Stimulated activated naive B cell treated with anti-CD40 and anti-IgM and Interleukin-4, amounts not matched to agents 10 μg/mL and 1 μg/mL and 100 μg/mL, for 72 hours (primary cell): Measurements from ENCODE around the gene SPRYD3.

Experiments
- ATAC-seq, 2 donors: fragments of 150-1000 bp; cut with Tn5 transposase; replicated peaks; 2 replicates each; pipeline ENCODE4 v1.10.0; 2021; ENCODE audit warnings: moderate library complexity in 1 of 2
- DNase-seq: peaks from one replicate; pipeline ENCODE4 v3.0.0; 2021
- H3K27ac Mint-ChIP-seq: one replicate; pipeline ENCODE4 v1.8.0; 2022; ENCODE audit warnings: mild to moderate bottlenecking, mixed read lengths
- H3K27me3 Mint-ChIP-seq, 2 donors: one replicate each; pipeline ENCODE4 v1.8.0; 2022; ENCODE audit warnings: mixed read lengths in 2 of 2
- H3K36me3 Mint-ChIP-seq, 2 donors: one replicate each; pipeline ENCODE4 v1.8.0; 2022; ENCODE audit warnings: mixed read lengths in 2 of 2, mild to moderate bottlenecking in 1 of 2
- H3K4me1 Mint-ChIP-seq, 2 donors: one replicate each; pipeline ENCODE4 v1.8.0; 2022; ENCODE audit warnings: mixed read lengths in 2 of 2, mild to moderate bottlenecking in 1 of 2
- H3K4me3 Mint-ChIP-seq, 2 donors: one replicate each; pipeline ENCODE4 v1.8.0; 2022; ENCODE audit warnings: mild to moderate bottlenecking in 2 of 2, mixed read lengths in 2 of 2, moderate library complexity in 1 of 2
- H3K9me3 Mint-ChIP-seq, 2 donors: one replicate each; pipeline ENCODE4 v1.8.0; 2022; ENCODE audit warnings: mixed read lengths in 2 of 2, mild to moderate bottlenecking in 1 of 2

The SPRYD3 gene

GRCh38 chr12:53107122-53107521 lies 27.9 kb upstream of the SPRYD3 start:
- H3K4me1 Mint-ChIP-seq: peaks cover 12 to 26% of the 10 kb centered on the region in 2 donors
- H3K9me3 Mint-ChIP-seq: no peaks in the 10 kb centered on the region
- no peak for ATAC-seq
- no peak overlapping the region for H3K27ac Mint-ChIP-seq
- no peaks in the 10 kb centered on the region for H3K27me3 Mint-ChIP-seq
- no peak overlapping the region for H3K4me3 Mint-ChIP-seq
- no peaks in the 10 kb centered on the region for H3K36me3 Mint-ChIP-seq
- no peak for DNase-seq

GRCh38 chr12:53105712-53106439 lies 26.7 kb upstream of the SPRYD3 start:
- no peak overlapping the region for H3K27ac Mint-ChIP-seq
- ATAC-seq: no peak
- no peak for DNase-seq
- no peaks in the 10 kb centered on the region for H3K9me3 Mint-ChIP-seq
- peaks cover 12 to 26% of the 10 kb centered on the region in 2 donors for H3K4me1 Mint-ChIP-seq
- H3K36me3 Mint-ChIP-seq: no peaks in the 10 kb centered on the region
- H3K4me3 Mint-ChIP-seq: no peak overlapping the region
- no peaks in the 10 kb centered on the region for H3K27me3 Mint-ChIP-seq

GRCh38 chr12:53105256-53105655 lies 26.1 kb upstream of the SPRYD3 start:
- no peaks in the 10 kb centered on the region for H3K9me3 Mint-ChIP-seq
- DNase-seq: no peak
- H3K27me3 Mint-ChIP-seq: no peaks in the 10 kb centered on the region
- H3K4me3 Mint-ChIP-seq: no peak overlapping the region
- H3K27ac Mint-ChIP-seq: no peak overlapping the region
- no peaks in the 10 kb centered on the region for H3K36me3 Mint-ChIP-seq
- ATAC-seq: no peak
- peaks cover 12 to 26% of the 10 kb centered on the region in 2 donors for H3K4me1 Mint-ChIP-seq

- Mint-ChIP-seq H3K27ac (no peak overlapping the region), H3K4me1 (peaks cover 17 to 32% of the 10 kb centered on the region in 2 donors)
These were observed 24.7 kb upstream of the SPRYD3 start for GRCh38 chr12:53103860-53104305.

GRCh38 chr12:53102883-53103807 lies 24.0 kb upstream of the SPRYD3 start, which contains the start of gene SOAT2:
TSS of gene SOAT2 (plus strand) at chr12:53103486. CDS start at chr12:53103578, 92 bp downstream.
- no peak within 1 kb of the TSS for H3K4me3 Mint-ChIP-seq
- no peaks in the 10 kb centered on the region for H3K9me3 Mint-ChIP-seq
- H3K36me3 Mint-ChIP-seq: no peaks in the 10 kb centered on the region
- peaks cover 25 to 40% of the 10 kb centered on the region in 2 donors for H3K4me1 Mint-ChIP-seq
- DNase-seq (peak; percentile 29), ATAC-seq (peak; percentile 80 to 82)
- H3K27ac Mint-ChIP-seq: no peak within 1 kb of the TSS
- peaks cover 5 to 7% of the 10 kb centered on the region in 2 donors for H3K27me3 Mint-ChIP-seq

More at GRCh38 chr12:53103860-53104305, 24.7 kb upstream of the SPRYD3 start:
- ATAC-seq: peak; percentile 19 to 35
- Mint-ChIP-seq H3K9me3 (no peaks in the 10 kb centered on the region), H3K27me3 (no peaks in the 10 kb centered on the region), H3K36me3 (no peaks in the 10 kb centered on the region), H3K4me3 (no peak overlapping the region)
- DNase-seq: no peak

GRCh38 chr12:53101931-53102781 lies 23.0 kb upstream of the SPRYD3 start:
- DNase-seq: no peak
- ATAC-seq: no peak
- Mint-ChIP-seq H3K4me3 (no peak overlapping the region), H3K4me1 (peaks cover 30 to 50% of the 10 kb centered on the region in 2 donors), H3K36me3 (no peaks in the 10 kb centered on the region), H3K27ac (no peak overlapping the region), H3K9me3 (no peaks in the 10 kb centered on the region), H3K27me3 (peaks cover 8 to 17% of the 10 kb centered on the region in 2 donors)

- Mint-ChIP-seq H3K9me3 (no peaks in the 10 kb centered on the region), H3K4me1 (peaks cover 33 to 54% of the 10 kb centered on the region in 2 donors), H3K27me3 (peaks cover 17 to 26% of the 10 kb centered on the region in 2 donors), H3K36me3 (no peaks in the 10 kb centered on the region), H3K4me3 (no peak overlapping the region), H3K27ac (no peak overlapping the region)
- ATAC-seq (no peak), DNase-seq (no peak)
These were observed 22.1 kb upstream of the SPRYD3 start for GRCh38 chr12:53101266-53101665.

GRCh38 chr12:53100466-53101151 lies 21.4 kb upstream of the SPRYD3 start:
- H3K4me1 Mint-ChIP-seq: peaks cover 33 to 54% of the 10 kb centered on the region in 2 donors
- ATAC-seq: no peak
- H3K4me3 Mint-ChIP-seq: no peak overlapping the region
- H3K9me3 Mint-ChIP-seq: no peaks in the 10 kb centered on the region
- no peak overlapping the region for H3K27ac Mint-ChIP-seq
- peaks cover 21 to 30% of the 10 kb centered on the region in 2 donors for H3K27me3 Mint-ChIP-seq
- H3K36me3 Mint-ChIP-seq: no peaks in the 10 kb centered on the region
- DNase-seq: no peak

GRCh38 chr12:53099071-53099882 lies 20.1 kb upstream of the SPRYD3 start:
- Mint-ChIP-seq H3K36me3 (no peaks in the 10 kb centered on the region), H3K4me1 (peaks cover 33 to 51% of the 10 kb centered on the region in 2 donors), H3K4me3 (peak overlapping the region in 1 of 2 donors; percentile 0), H3K9me3 (no peaks in the 10 kb centered on the region), H3K27ac (peak overlapping the region; percentile 25), H3K27me3 (peaks cover 26 to 30% of the 10 kb centered on the region in 2 donors)
- peak; percentile 38 to 45 for ATAC-seq
- DNase-seq: peak; percentile 70

- Mint-ChIP-seq H3K27me3 (peaks cover 30 to 31% of the 10 kb centered on the region in 2 donors), H3K4me1 (peaks cover 30 to 50% of the 10 kb centered on the region in 2 donors), H3K4me3 (peak overlapping the region; percentile 82 to 87), H3K9me3 (no peaks in the 10 kb centered on the region), H3K27ac (no peak overlapping the region), H3K36me3 (no peaks in the 10 kb centered on the region)
- no peak for DNase-seq
- no peak for ATAC-seq
These were observed 19.3 kb upstream of the SPRYD3 start for GRCh38 chr12:53098354-53098981.

GRCh38 chr12:53097564-53098353 lies 18.6 kb upstream of the SPRYD3 start, which contains the start of gene IGFBP6:
TSS of gene IGFBP6 (plus strand) at chr12:53097667. CDS start at chr12:53097718, 51 bp downstream.
- H3K9me3 Mint-ChIP-seq: no peaks in the 10 kb centered on the region
- peak within 1 kb of the TSS; percentile 67 for H3K27ac Mint-ChIP-seq
- peak within 1 kb of the TSS; percentile 82 to 87 for H3K4me3 Mint-ChIP-seq
- ATAC-seq (peak; percentile 73 to 78), DNase-seq (peak; percentile 43)
- no peaks in the 10 kb centered on the region for H3K36me3 Mint-ChIP-seq
- peaks cover 30 to 31% of the 10 kb centered on the region in 2 donors for H3K27me3 Mint-ChIP-seq
- peaks cover 25 to 42% of the 10 kb centered on the region in 2 donors for H3K4me1 Mint-ChIP-seq

GRCh38 chr12:53097207-53097563 lies 18.0 kb upstream of the SPRYD3 start:
- Mint-ChIP-seq H3K27me3 (peaks cover 30 to 31% of the 10 kb centered on the region in 2 donors), H3K27ac (peak overlapping the region; percentile 27)
- no peak for ATAC-seq

More at GRCh38 chr12:53097207-53097563, 18.0 kb upstream of the SPRYD3 start:
- no peak for DNase-seq
- no peaks in the 10 kb centered on the region for H3K9me3 Mint-ChIP-seq
- H3K4me3 Mint-ChIP-seq: peak overlapping the region; percentile 78 to 87
- no peaks in the 10 kb centered on the region for H3K36me3 Mint-ChIP-seq
- H3K4me1 Mint-ChIP-seq: peaks cover 22 to 37% of the 10 kb centered on the region in 2 donors
